HG02588 (cell line): Measurements from ENCODE around the gene OR5A1.
A peak's percentile ranks its signal among the peaks of the same experiment; 100 is the strongest.
"Not testable (repeated sequence)": the region's sequence is repeated elsewhere in the genome, so short reads cannot be mapped to it uniquely, and the experiment has no call there.

Source experiments
- ATAC-seq: cut with Tn5 transposase; IDR thresholded peaks from one replicate; pipeline ENCODE4 v1.9.1; 2021; ENCODE audit warnings: mild to moderate bottlenecking, moderate library complexity; ENCODE audit not compliant: unreplicated experiment

The OR5A1 gene

GRCh38 chr11:59436169-59436568 is at the start of gene OR5A1:
Gene OR5A1, plus strand, starts transcription at chr11:59436469. Its CDS starts 6,700 bp downstream, at chr11:59443169.
- no peak for ATAC-seq

- no peak for ATAC-seq
These were observed 42.1 kb upstream of the OR5A1 start for GRCh38 chr11:59394186-59394585.

- ATAC-seq: no peak
These were observed 35.6 kb upstream of the OR5A1 start for GRCh38 chr11:59400461-59401261.

- no peak for ATAC-seq
These were observed 35.1 kb upstream of the OR5A1 start for GRCh38 chr11:59401262-59401552.

GRCh38 chr11:59403546-59403945 is 32.7 kb upstream of the OR5A1 start:
- ATAC-seq: no peak

- ATAC-seq: no peak
These were observed 22.6 kb upstream of the OR5A1 start for GRCh38 chr11:59413646-59414045.

GRCh38 chr11:59415111-59415510 is 21.2 kb upstream of the OR5A1 start:
- ATAC-seq: no peak

GRCh38 chr11:59416613-59417012 is 19.7 kb upstream of the OR5A1 start:
- ATAC-seq: no peak

- ATAC-seq: no peak
These were observed 19.2 kb upstream of the OR5A1 start for GRCh38 chr11:59417023-59417422.

- no peak for ATAC-seq
These were observed 18.1 kb upstream of the OR5A1 start for GRCh38 chr11:59418156-59418555.

GRCh38 chr11:59423835-59424234 is 12.4 kb upstream of the OR5A1 start:
- no peak for ATAC-seq

- no peak for ATAC-seq
These were observed 11.1 kb upstream of the OR5A1 start for GRCh38 chr11:59425131-59425530.

GRCh38 chr11:59426361-59427067 is 9.8 kb upstream of the OR5A1 start, which contains the start of gene OR5A2:
Gene OR5A2, minus strand, starts transcription at chr11:59426413. Its CDS starts 3,460 bp downstream, at chr11:59422953.
- ATAC-seq: no peak

GRCh38 chr11:59427068-59427382 is 9.2 kb upstream of the OR5A1 start:
- no peak for ATAC-seq

GRCh38 chr11:59429924-59430516 is 6.2 kb upstream of the OR5A1 start:
- peak; percentile 66 for ATAC-seq

GRCh38 chr11:59437770-59438169 is 1.5 kb downstream of the OR5A1 start:
- ATAC-seq: no peak

GRCh38 chr11:59445624-59446023 is 9.4 kb downstream of the OR5A1 start:
- not testable (repeated sequence) for ATAC-seq

- ATAC-seq: no peak
These were observed 12.2 kb downstream of the OR5A1 start for GRCh38 chr11:59448484-59448883.

- ATAC-seq: no peak
These were observed 20.4 kb downstream of the OR5A1 start, which contains the start of gene OR4D6 for GRCh38 chr11:59456661-59457060. Gene OR4D6, plus strand, starts transcription at chr11:59456961. Its CDS starts 0 bp downstream, at chr11:59456961.

- no peak for ATAC-seq
These were observed 23.6 kb downstream of the OR5A1 start for GRCh38 chr11:59459916-59460315.

- no peak for ATAC-seq
These were observed 26.9 kb downstream of the OR5A1 start for GRCh38 chr11:59463190-59463641.

GRCh38 chr11:59473015-59473414 is 36.7 kb downstream of the OR5A1 start, which contains the start of gene OR4D10:
Gene OR4D10, plus strand, starts transcription at chr11:59473315. Its CDS starts 4,115 bp downstream, at chr11:59477430.
- ATAC-seq: no peak
